PC-3 (cell line): ENCODE results near the gene RHOV. TPM values are rescaled to one million over a fixed set of nuclear protein-coding genes. Genes with fewer than 3 reads are reported as not detected.

Experiments used
- ATAC-seq: fragments of 200-7000 bp; cut with Tn5 transposase; 2 replicates; pipeline ENCODE4 v1.9.1; 2020; ENCODE audit warnings: mild to moderate bottlenecking, moderate library complexity
- Bru-seq: library from RNA; stranded (reverse); fragments of 400-500 nt; gene quantifications from one replicate; lab custom pipeline; 2021; lab: Mats Ljungman, UMichigan
- BruChase-seq, 2 experiments: library from RNA; stranded (reverse); fragments of 400-500 nt; gene quantifications; one replicate each; lab custom pipeline; 2021; lab: Mats Ljungman, UMichigan
- BruUV-seq: library from RNA; stranded (reverse); fragments of 400-500 nt; replicated peaks from 2 replicates; lab custom pipeline; 2021; lab: Mats Ljungman, UMichigan
- CTCF ChIA-PET: fragments of 300-600 bp; sonication (Branson Sonifier 250); formaldehyde crosslinking; loops from one replicate; lab custom pipeline; 2022; ENCODE audit warnings: antibody characterized with exemption; lab: Charles Lee
- POLR2A ChIA-PET: fragments of 300-600 bp; sonication (Branson Sonifier 250); formaldehyde crosslinking; loops from one replicate; lab custom pipeline; 2022; ENCODE audit warnings: antibody characterized with exemption; ENCODE audit not compliant: unreplicated experiment; lab: Charles Lee
- DNase-seq: peaks from one replicate; pipeline ENCODE4 v3.0.0-alpha.2; 2015
- H2AFZ ChIP-seq: fragments of 300-600 bp; sonication (generic); 2 replicates; pipeline ENCODE4 v1.6.0; 2016; ENCODE audit warnings: antibody characterized with exemption, low read length
- H3F3A ChIP-seq: fragments of 300-600 bp; sonication (generic); one replicate; pipeline ENCODE4 v1.6.0; 2017; ENCODE audit warnings: antibody characterized with exemption, low read length, control low read depth, mild to moderate bottlenecking; ENCODE audit not compliant: unreplicated experiment
- H3K27ac ChIP-seq: fragments of 300-600 bp; sonication (generic); 2 replicates; pipeline ENCODE4 v1.5.1; 2016; ENCODE audit warnings: mild to moderate bottlenecking, low read length
- H3K27me3 ChIP-seq: fragments of 300-600 bp; sonication (generic); 2 replicates; pipeline ENCODE4 v1.6.1; 2016; ENCODE audit warnings: low read length, mixed read lengths
- H3K36me3 ChIP-seq: fragments of 300-600 bp; sonication (generic); 2 replicates; pipeline ENCODE4 v1.6.1; 2016; ENCODE audit warnings: low read depth, mixed run types, low read length, mixed read lengths
- H3K4me1 ChIP-seq: fragments of 300-600 bp; sonication (generic); 2 replicates; pipeline ENCODE4 v1.5.1; 2016; ENCODE audit warnings: low read length; ENCODE audit not compliant: insufficient read depth
- H3K4me2 ChIP-seq: fragments of 300-600 bp; sonication (generic); 2 replicates; pipeline ENCODE4 v1.6.0; 2016; ENCODE audit warnings: low read length
- H3K4me3 ChIP-seq: fragments of 300-600 bp; sonication (generic); 2 replicates; pipeline ENCODE4 v1.5.1; 2016; ENCODE audit warnings: mild to moderate bottlenecking, low read length, mixed read lengths
- H3K79me2 ChIP-seq: fragments of 300-600 bp; sonication (generic); 2 replicates; pipeline ENCODE4 v1.6.1; 2017; ENCODE audit warnings: low read length, mixed read lengths
- H3K9ac ChIP-seq: fragments of 300-600 bp; sonication (generic); 2 replicates; pipeline ENCODE4 v1.6.0; 2016; ENCODE audit warnings: mild to moderate bottlenecking, low read length
- H3K9me2 ChIP-seq: fragments of 300-600 bp; sonication (generic); replicated peaks from 2 replicates; pipeline ENCODE4 v1.6.1; 2016; ENCODE audit warnings: mixed run types, low read length, mixed read lengths
- H3K9me3 ChIP-seq: fragments of 300-600 bp; sonication (generic); 2 replicates; pipeline ENCODE4 v1.6.1; 2016; ENCODE audit warnings: low read length, mixed read lengths
- H4K20me1 ChIP-seq: fragments of 300-600 bp; sonication (generic); 2 replicates; pipeline ENCODE4 v1.6.1; 2016; ENCODE audit warnings: low read length, mixed read lengths
- EZH2 ChIP-seq: fragments of 300-600 bp; sonication (generic); IDR thresholded peaks from one replicate; pipeline ENCODE4 v1.6.1; 2017; ENCODE audit warnings: antibody characterized with exemption, mild to moderate bottlenecking, low read length; ENCODE audit not compliant: unreplicated experiment
- EZH2phosphoT487 ChIP-seq: fragments of 300-600 bp; sonication (generic); IDR thresholded peaks from 2 replicates; pipeline ENCODE4 v1.6.1; 2018; ENCODE audit warnings: mild to moderate bottlenecking, antibody characterized with exemption, low read length, borderline replicate concordance
- intact Hi-C: fragments of 100-400 bp; cut with micrococcal nuclease; formaldehyde crosslinking; loops from 2 replicates; pipeline ENCODE4 v1.9.0; 2023
- long read RNA-seq: library from polyadenylated mRNA; unstranded; transcript quantifications from one replicate; pipeline ENCODE4 v2.0.0, GENCODE V29; 2021; ENCODE audit not compliant: unreplicated experiment
- total RNA-seq: library from RNA; depleted of rRNA; stranded (reverse); fragments of >200 nt; gene quantifications from 2 replicates; pipeline ENCODE4 v1.2.3, GENCODE V29; 2014; rRNA removed
- TF ChIP-seq, protein P1 (sequence below): fragments of 300-600 bp; sonication (generic); conservative IDR thresholded peaks from 2 replicates; pipeline ENCODE4 v1.5.1; 2017; ENCODE audit warnings: antibody characterized with exemption, low read depth, mild to moderate bottlenecking, low read length

RHOV gene, protein sequence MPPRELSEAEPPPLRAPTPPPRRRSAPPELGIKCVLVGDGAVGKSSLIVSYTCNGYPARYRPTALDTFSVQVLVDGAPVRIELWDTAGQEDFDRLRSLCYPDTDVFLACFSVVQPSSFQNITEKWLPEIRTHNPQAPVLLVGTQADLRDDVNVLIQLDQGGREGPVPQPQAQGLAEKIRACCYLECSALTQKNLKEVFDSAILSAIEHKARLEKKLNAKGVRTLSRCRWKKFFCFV
- total RNA-seq, result 39.5 and 52.2 TPM in 2 replicates
- Bru-seq, nascent RNA, result percentile 66 among the genes with signal in this experiment
- BruChase-seq, experiment 1, labeled RNA remaining after a 6-hour chase, result percentile 79 among the genes with signal in this experiment
- BruChase-seq, experiment 2, labeled RNA remaining after a 2-hour chase, result percentile 80 among the genes with signal in this experiment
- long read RNA-seq, transcript RHOV-201 (3 exons, 1,705 nt), result major isoform, 6 of 17 reads
- long read RNA-seq, partial matches to known transcripts, result 2 of 17 reads
- long read RNA-seq, other reads (novel, unspliced or antisense), result 9 of 17 reads

DNA sequence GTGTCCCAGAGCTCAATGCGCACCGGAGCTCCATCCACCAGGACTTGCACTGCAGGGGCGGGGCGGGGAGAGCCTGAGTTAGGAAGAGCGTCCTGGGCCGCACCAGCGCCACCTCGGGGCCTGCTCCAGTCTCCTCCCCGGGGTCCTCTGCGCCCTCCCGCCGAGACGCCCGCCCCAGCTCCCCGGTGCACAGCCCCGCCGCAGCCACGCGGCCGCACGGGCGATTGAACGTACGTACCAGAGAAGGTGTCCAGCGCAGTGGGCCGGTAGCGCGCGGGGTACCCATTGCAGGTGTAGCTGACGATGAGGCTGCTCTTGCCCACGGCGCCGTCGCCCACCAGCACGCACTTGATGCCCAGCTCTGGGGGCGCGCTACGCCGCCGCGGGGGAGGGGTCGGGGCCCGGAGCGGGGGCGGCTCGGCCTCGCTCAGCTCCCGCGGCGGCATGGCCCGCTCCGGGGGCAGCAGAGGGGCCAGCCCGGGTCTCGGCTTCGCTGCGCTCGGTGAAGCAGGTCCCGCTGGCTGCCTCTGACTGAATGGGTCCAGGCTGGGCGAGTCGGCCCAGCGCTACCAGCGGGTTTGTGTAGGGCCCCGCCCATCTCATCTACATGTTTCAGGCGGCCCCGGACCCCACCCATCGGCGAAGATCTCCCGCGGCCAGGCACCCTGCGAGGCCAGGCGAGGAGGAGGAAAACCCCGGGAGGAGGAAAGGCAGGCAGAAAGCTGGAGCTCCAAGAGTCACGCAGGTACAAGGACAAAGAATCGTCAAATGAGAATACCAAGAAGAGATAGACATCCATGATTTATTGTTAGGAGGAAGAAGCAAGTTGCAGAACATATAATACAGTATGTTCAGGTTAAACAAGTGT is at the start of gene RHOV:
Gene RHOV, minus strand, starts transcription at position 541 of the 868 bp plus-strand sequence. Its CDS starts 95 bp downstream, at position 446.
- Histone ChIP-seq H3K9me3 (no peaks in the 10 kb centered on the region), H4K20me1 (peaks cover 6% of the 10 kb centered on the region; the same call in 1 of the 2 replicates), H3F3A (no peaks in the 10 kb centered on the region), H3K9ac (peak within 1 kb of the TSS; percentile 96), H3K79me2 (peaks cover 28% of the 10 kb centered on the region), H3K4me3 (peak within 1 kb of the TSS; percentile 92), H3K9me2 (no peaks in the 10 kb centered on the region), H3K4me1 (peaks cover 36% of the 10 kb centered on the region), H3K36me3 (0 out of 2 replicates have a peak, but pooled peaks cover 3% of the 10 kb centered on the region), H3K4me2 (peak within 1 kb of the TSS; percentile 94), H3K27ac (peak within 1 kb of the TSS; percentile 95), H2AFZ (peak within 1 kb of the TSS; percentile 80), H3K27me3 (no peaks in the 10 kb centered on the region)
- CTCF ChIA-PET, result interaction anchor here (0.6 to 3.0 kb wide), 13 partner anchors 8 to 305 kb away, joined by 3 to 59 read pairs (median 5); partner anchors contain the start of genes GCHFR, RPUSD2 and VPS18
- no peak for TF ChIP-seq EZH2
- TF ChIP-seq, protein P1, sequence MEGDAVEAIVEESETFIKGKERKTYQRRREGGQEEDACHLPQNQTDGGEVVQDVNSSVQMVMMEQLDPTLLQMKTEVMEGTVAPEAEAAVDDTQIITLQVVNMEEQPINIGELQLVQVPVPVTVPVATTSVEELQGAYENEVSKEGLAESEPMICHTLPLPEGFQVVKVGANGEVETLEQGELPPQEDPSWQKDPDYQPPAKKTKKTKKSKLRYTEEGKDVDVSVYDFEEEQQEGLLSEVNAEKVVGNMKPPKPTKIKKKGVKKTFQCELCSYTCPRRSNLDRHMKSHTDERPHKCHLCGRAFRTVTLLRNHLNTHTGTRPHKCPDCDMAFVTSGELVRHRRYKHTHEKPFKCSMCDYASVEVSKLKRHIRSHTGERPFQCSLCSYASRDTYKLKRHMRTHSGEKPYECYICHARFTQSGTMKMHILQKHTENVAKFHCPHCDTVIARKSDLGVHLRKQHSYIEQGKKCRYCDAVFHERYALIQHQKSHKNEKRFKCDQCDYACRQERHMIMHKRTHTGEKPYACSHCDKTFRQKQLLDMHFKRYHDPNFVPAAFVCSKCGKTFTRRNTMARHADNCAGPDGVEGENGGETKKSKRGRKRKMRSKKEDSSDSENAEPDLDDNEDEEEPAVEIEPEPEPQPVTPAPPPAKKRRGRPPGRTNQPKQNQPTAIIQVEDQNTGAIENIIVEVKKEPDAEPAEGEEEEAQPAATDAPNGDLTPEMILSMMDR, result peak; percentile 63
- POLR2A ChIA-PET, result interaction anchor here (0.6 to 0.9 kb wide), 7 partner anchors 12 to 309 kb away, joined by 3 to 6 read pairs (median 5); no protein-coding TSS in a partner anchor
- ATAC-seq, result peak; percentile 90
- DNase-seq, result peak; percentile 89
- BruUV-seq, result no TSS peak
- intact Hi-C loops, result no loop called here

DNA sequence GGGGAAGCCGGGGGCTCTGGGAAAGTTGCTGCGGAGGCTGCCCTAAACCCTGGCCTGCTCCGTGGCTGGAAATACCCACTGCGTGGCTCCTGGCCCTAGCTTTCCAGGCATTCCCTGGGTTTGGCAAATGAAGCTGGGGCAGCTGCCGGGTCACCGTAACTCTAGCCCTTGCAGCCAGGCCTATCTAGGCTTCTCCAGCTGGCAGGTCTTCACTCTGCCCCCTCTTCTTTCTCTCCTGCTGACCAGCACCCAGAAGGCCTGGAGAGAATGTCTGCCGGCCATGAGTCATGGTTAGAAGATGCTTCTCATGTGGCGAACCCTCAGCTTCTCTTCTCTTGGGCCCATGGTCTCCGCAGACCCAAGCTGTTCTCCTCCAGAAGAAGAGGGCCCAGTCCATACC is 49.5 kb upstream of the RHOV start:
- H3K9ac ChIP-seq, result no peak overlapping the region
- H3K4me1 ChIP-seq, result peaks cover 7% of the 10 kb centered on the region
- H3F3A ChIP-seq, result no peaks in the 10 kb centered on the region
- ATAC-seq, result no peak
- no peaks in the 10 kb centered on the region for H4K20me1 ChIP-seq
- no peaks in the 10 kb centered on the region for H3K9me3 ChIP-seq
- POLR2A ChIA-PET, result no interaction called here
- TF ChIP-seq EZH2 (no peak), EZH2phosphoT487 (no peak)
- TF ChIP-seq, protein P1, result no peak
- H3K27me3 ChIP-seq, result peaks cover 20% of the 10 kb centered on the region
- H3K9me2 ChIP-seq, result no peaks in the 10 kb centered on the region
- CTCF ChIA-PET, result no interaction called here
- no peak overlapping the region for H3K4me3 ChIP-seq
- no TSS peak for BruUV-seq
- no peaks in the 10 kb centered on the region for H3K79me2 ChIP-seq
- no peak overlapping the region for H2AFZ ChIP-seq
- DNase-seq, result no peak
- H3K27ac ChIP-seq, result no peak overlapping the region
- no peaks in the 10 kb centered on the region for H3K36me3 ChIP-seq
- intact Hi-C loops, result no loop called here
- no peak overlapping the region for H3K4me2 ChIP-seq
